Posterior vena cava (tissue), 2 donors: ENCODE measurements around the gene CCDC78. TPM values are rescaled to one million over a fixed set of nuclear protein-coding genes. Genes with fewer than 3 reads are reported as not detected.

Source experiments
- DNase-seq: peaks from one replicate; pipeline ENCODE4 v3.0.0-alpha.2; 2020; ENCODE audit warnings: low spot score
- intact Hi-C, 2 donors: fragments of 100-400 bp; cut with DNase I; formaldehyde crosslinking; loops; one replicate each; pipeline versions ENCODE4 v1.14.1 to v1.14.2; 2022 to 2023
- total RNA-seq, 2 donors: library from RNA; stranded (reverse); fragmentation: NEBNext Ultra II Directional; extraction: Animal tissue kit (Norgen Biotek cat#: 25700); gene quantifications; one replicate each; pipeline ENCODE4 v1.2.1, GENCODE V29; 2021
- donor health status: DM: yes; HTN: yes; CAD: no.
- donor health status: DM: yes; HTN: yes; CAD: no.

The CCDC78 gene
- total RNA-seq, 2 donors from 2014 or later: 0.52 to 1.0 TPM

- DNase-seq: no peak
- intact Hi-C loops: no loop called here
These were observed 39.6 kb downstream of the CCDC78 start for GRCh38 chr16:686459-687260.

- intact Hi-C loops: no loop called here
These were observed 40.3 kb downstream of the CCDC78 start for GRCh38 chr16:685967-686366.

GRCh38 chr16:684961-685696 is 41.1 kb downstream of the CCDC78 start:
- intact Hi-C loops: no loop called here
- DNase-seq: no peak

More at GRCh38 chr16:685967-686366, 40.3 kb downstream of the CCDC78 start:
- DNase-seq: no peak

GRCh38 chr16:684071-684794 is 42.0 kb downstream of the CCDC78 start, which contains the start of gene JMJD8:
Gene JMJD8, minus strand, starts transcription at chr16:684334. Its CDS starts 15 bp downstream, at chr16:684319.
- DNase-seq: peak; percentile 99
- intact Hi-C loops: no loop called here

- intact Hi-C loops: no loop called here
- DNase-seq: no peak
These were observed 42.7 kb downstream of the CCDC78 start for GRCh38 chr16:683396-684070.

- intact Hi-C loops: no loop called here
- DNase-seq: no peak
These were observed 43.5 kb downstream of the CCDC78 start for GRCh38 chr16:682493-683395.

- DNase-seq: no peak
- intact Hi-C loops: no loop called here
These were observed 44.4 kb downstream of the CCDC78 start for GRCh38 chr16:681746-682427.

GRCh38 chr16:680967-681745 is 45.1 kb downstream of the CCDC78 start:
- intact Hi-C loops: no loop called here

GRCh38 chr16:680625-680945 is 45.7 kb downstream of the CCDC78 start:
- DNase-seq: no peak
- intact Hi-C loops: no loop called here

More at GRCh38 chr16:680967-681745, 45.1 kb downstream of the CCDC78 start:
- no peak for DNase-seq

- intact Hi-C loops: no loop called here
- peak; percentile 96 for DNase-seq
These were observed 46.2 kb downstream of the CCDC78 start, which contains the start of gene STUB1 for GRCh38 chr16:679814-680624. Gene STUB1, plus strand, starts transcription at chr16:680410. Its CDS starts 116 bp downstream, at chr16:680526.

- no peak for DNase-seq
- intact Hi-C loops: no loop called here
These were observed 47.1 kb downstream of the CCDC78 start for GRCh38 chr16:678858-679813.

- no peak for DNase-seq
- intact Hi-C loops: no loop called here
These were observed 47.9 kb downstream of the CCDC78 start for GRCh38 chr16:678209-678857.

- intact Hi-C loops: no loop called here
- DNase-seq: no peak
These were observed 48.7 kb downstream of the CCDC78 start for GRCh38 chr16:677316-678190.

- intact Hi-C loops: no loop called here
- no peak for DNase-seq
These were observed 49.3 kb downstream of the CCDC78 start for GRCh38 chr16:676913-677312.
